Measurements from ENCODE around the gene NFIC.

DNA sequence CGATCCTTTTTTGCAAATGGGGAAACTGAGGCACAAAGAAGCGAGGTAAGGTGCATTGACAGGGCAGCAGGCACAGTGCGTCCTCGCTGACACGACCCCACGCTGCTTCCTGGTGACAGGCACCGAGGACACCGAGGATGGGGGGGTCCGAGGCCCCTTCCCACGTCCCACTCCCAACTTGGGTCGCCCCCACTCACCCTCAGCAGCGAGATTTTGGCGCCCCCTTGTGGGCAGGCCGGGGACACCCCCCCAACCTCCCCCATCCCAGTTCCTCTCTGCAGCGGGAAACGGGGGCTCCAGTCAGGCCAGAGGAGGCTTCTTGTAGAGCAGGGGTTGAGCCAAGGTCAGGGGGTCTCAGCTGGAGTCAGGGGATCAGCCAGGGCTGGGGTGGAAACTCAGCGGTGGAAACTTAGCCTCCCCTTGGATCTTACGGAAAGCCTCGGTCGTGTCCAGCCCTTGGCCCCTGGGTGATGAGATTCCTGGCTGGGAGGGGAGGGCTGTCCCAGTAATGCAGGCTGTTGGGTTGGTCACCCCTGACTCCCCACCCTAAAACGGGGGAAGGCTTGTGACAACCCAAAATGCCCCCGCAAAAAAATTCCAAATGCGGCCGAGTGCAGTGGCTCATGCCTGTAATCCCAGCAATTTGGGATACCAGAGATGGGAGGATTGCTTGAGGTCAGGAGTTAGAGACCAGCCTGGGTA lies 105.7 kb downstream of the NFIC start:
- TF ChIP-seq GLIS3 (CRISPR knock-in tag; IDR thresholded peaks at IDR 0.05): no peak
- TF ChIP-seq ZC3H10 (CRISPR knock-in tag; IDR thresholded peaks at IDR 0.05): no peak
- no peak for TF ChIP-seq ARNTL (CRISPR knock-in tag; IDR thresholded peaks at IDR 0.05; ENCODE audit: borderline replicate concordance, low read depth)
- no peak for TF ChIP-seq BACH2 (CRISPR knock-in tag; IDR thresholded peaks at IDR 0.05; ENCODE audit: borderline replicate concordance)
- no peak for TF ChIP-seq ZFP3 (CRISPR knock-in tag; IDR thresholded peaks at IDR 0.05)
- TF ChIP-seq, protein P1, sequence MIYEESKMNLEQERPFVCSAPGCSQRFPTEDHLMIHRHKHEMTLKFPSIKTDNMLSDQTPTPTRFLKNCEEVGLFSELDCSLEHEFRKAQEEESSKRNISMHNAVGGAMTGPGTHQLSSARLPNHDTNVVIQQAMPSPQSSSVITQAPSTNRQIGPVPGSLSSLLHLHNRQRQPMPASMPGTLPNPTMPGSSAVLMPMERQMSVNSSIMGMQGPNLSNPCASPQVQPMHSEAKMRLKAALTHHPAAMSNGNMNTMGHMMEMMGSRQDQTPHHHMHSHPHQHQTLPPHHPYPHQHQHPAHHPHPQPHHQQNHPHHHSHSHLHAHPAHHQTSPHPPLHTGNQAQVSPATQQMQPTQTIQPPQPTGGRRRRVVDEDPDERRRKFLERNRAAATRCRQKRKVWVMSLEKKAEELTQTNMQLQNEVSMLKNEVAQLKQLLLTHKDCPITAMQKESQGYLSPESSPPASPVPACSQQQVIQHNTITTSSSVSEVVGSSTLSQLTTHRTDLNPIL (CRISPR knock-in tag; IDR thresholded peaks at IDR 0.05; ENCODE audit: low read depth): no peak
- TF ChIP-seq, protein P2, sequence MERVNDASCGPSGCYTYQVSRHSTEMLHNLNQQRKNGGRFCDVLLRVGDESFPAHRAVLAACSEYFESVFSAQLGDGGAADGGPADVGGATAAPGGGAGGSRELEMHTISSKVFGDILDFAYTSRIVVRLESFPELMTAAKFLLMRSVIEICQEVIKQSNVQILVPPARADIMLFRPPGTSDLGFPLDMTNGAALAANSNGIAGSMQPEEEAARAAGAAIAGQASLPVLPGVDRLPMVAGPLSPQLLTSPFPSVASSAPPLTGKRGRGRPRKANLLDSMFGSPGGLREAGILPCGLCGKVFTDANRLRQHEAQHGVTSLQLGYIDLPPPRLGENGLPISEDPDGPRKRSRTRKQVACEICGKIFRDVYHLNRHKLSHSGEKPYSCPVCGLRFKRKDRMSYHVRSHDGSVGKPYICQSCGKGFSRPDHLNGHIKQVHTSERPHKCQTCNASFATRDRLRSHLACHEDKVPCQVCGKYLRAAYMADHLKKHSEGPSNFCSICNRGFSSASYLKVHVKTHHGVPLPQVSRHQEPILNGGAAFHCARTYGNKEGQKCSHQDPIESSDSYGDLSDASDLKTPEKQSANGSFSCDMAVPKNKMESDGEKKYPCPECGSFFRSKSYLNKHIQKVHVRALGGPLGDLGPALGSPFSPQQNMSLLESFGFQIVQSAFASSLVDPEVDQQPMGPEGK (CRISPR knock-in tag; IDR thresholded peaks at IDR 0.05; ENCODE audit: borderline replicate concordance): no peak
- TF ChIP-seq CSDC2 (CRISPR knock-in tag; IDR thresholded peaks at IDR 0.05): no peak
